Neutrophil (primary cell): ENCODE measurements around the gene KCNT1.

Experiments used
- H3K27ac ChIP-seq: fragments of 200-600 bp; sonication (generic); 2 replicates; pipeline ENCODE4 v1.5.1; 2016; ENCODE audit warnings: mild to moderate bottlenecking, moderate library complexity
- H3K27me3 ChIP-seq: fragments of 200-600 bp; sonication (generic); 2 replicates; pipeline ENCODE4 v1.6.0; 2016; ENCODE audit warnings: mild to moderate bottlenecking
- H3K36me3 ChIP-seq: fragments of 200-600 bp; sonication (generic); 2 replicates; pipeline ENCODE4 v1.5.1; 2017
- H3K4me1 ChIP-seq, 2 experiments: fragments of 200-600 bp in 1 of 2; sonication (generic) in 1 of 2; 1 replicate in 1 of 2; 2 replicates in 1 of 2; pipeline versions ENCODE4 v1.5.1 to v1.6.1; 2013 to 2016; ENCODE audit warnings: low read depth in 1 of 2, low read length in 1 of 2, mild to moderate bottlenecking in 1 of 2, moderate library complexity in 1 of 2; ENCODE audit not compliant: control insufficient read depth in 1 of 2, insufficient read depth in 1 of 2
- H3K4me3 ChIP-seq, 2 experiments: fragments of 200-600 bp in 1 of 2; sonication (generic) in 1 of 2; 1 replicate in 1 of 2; 2 replicates in 1 of 2; pipeline ENCODE4 v1.5.1; 2013 to 2016; ENCODE audit warnings: low read depth in 1 of 2, low read length in 1 of 2, mild to moderate bottlenecking in 1 of 2, moderate library complexity in 1 of 2
- H3K9me3 ChIP-seq: fragments of 200-600 bp; sonication (generic); 2 replicates; pipeline ENCODE4 v1.5.1; 2016
- CTCF ChIP-seq: fragments of 200-600 bp; sonication (generic); IDR thresholded peaks from 2 replicates; pipeline ENCODE4 v1.5.1; 2016; ENCODE audit warnings: antibody characterized with exemption

Gene KCNT1

GRCh38 chr9:135759676-135760300, 57.8 kb downstream of the KCNT1 start:
- TF ChIP-seq CTCF: no peak
- no peak overlapping the region for H3K27ac ChIP-seq
- H3K4me1 ChIP-seq: no peaks in the 10 kb centered on the region
- H3K27me3 ChIP-seq: no peaks in the 10 kb centered on the region
- H3K9me3 ChIP-seq: no peaks in the 10 kb centered on the region
- H3K36me3 ChIP-seq: no peaks in the 10 kb centered on the region
- H3K4me3 ChIP-seq: no peak overlapping the region

DNA sequence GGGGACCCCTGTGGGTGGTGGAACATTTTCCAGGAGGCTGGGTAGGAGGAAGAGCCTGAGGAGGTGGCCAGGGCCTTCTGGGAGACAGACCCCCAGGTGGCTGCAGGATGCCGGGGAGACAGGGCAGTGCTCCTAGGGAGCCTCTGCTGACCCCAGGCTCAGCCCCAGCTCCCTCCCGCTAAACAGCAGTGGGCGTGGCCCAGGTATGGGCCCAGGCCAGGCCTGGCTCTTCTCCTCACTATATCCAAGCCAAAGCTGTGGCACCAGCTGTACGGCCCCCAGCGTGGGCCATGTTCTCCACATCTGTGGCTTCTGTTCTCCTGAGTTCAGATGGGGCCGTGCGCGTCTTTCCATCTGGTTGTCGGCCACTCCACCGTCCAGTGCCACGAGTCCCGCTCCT, 58.5 kb downstream of the KCNT1 start:
- Histone ChIP-seq H3K9me3 (peaks cover 3% of the 10 kb centered on the region), H3K36me3 (no peaks in the 10 kb centered on the region), H3K27me3 (no peaks in the 10 kb centered on the region), H3K4me1 (no peaks in the 10 kb centered on the region), H3K27ac (no peak overlapping the region), H3K4me3 (no peak overlapping the region)
- TF ChIP-seq CTCF: no peak

DNA sequence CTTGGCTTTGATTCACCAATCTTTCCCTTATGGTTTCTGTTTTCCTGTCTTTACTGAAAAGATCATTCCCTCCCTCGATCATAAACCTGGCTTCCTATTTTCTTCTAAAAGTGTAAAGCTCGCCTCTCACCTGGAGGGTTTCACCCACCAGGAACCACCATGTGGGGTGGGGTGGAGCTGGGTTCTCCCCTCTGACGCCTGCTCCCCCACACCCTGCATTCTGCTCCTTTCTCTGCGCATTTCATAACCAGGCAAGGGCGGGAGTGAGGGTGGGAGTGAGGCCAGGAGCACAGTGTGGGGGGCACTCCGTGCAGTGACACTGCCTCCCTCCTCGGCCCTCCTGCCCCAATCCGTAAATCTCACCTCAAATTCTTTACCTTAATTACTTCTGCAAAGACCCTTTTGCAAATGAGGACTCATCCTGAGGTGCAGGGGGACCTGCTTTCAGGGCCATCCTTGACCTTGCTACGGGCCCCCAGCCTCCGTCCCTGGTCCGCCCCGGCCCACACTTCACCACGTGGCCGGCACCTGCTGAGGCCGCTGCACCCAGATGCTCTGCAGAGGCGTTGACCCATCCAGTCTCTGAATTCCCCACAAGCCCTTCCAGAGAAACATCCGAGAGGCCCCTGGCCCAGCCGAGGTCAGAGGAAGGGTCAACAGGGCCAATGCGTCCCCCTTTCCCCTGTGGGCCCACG, 59.3 kb downstream of the KCNT1 start:
- Histone ChIP-seq H3K9me3 (peaks cover 9% of the 10 kb centered on the region), H3K4me3 (no peak overlapping the region), H3K36me3 (no peaks in the 10 kb centered on the region), H3K27me3 (no peaks in the 10 kb centered on the region), H3K4me1 (no peaks in the 10 kb centered on the region), H3K27ac (no peak overlapping the region)
- TF ChIP-seq CTCF: no peak

- no peak overlapping the region for H3K27ac ChIP-seq
- H3K4me3 ChIP-seq: no peak overlapping the region
- H3K9me3 ChIP-seq: peaks cover 9% of the 10 kb centered on the region
- no peaks in the 10 kb centered on the region for H3K36me3 ChIP-seq
- H3K27me3 ChIP-seq: no peaks in the 10 kb centered on the region
- no peaks in the 10 kb centered on the region for H3K4me1 ChIP-seq
- TF ChIP-seq CTCF: no peak
These were observed 59.8 kb downstream of the KCNT1 start for GRCh38 chr9:135761845-135762168.

DNA sequence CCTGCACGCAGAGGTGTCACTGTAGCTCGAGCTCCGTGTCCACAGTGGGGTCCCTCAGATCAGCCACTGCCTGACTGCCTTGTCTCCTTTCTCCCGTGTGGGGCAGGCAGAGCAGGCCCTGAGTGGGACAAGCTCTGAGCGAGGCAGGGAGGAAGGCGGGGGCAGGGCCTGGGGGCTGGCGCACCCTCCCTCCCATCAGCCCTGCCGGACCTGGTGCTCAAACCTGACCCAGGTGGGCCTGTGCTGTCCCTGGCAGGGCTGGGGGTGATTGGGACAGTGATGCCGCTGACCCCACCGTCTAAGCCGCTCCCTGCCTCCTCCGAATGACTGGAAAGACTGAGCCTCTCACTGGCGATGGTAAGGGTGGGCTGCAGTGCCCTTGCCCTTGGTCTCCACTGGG, 60.9 kb downstream of the KCNT1 start:
- H3K27me3 ChIP-seq: no peaks in the 10 kb centered on the region
- H3K9me3 ChIP-seq: peaks cover 9% of the 10 kb centered on the region
- H3K27ac ChIP-seq: no peak overlapping the region
- no peak for TF ChIP-seq CTCF
- no peaks in the 10 kb centered on the region for H3K4me1 ChIP-seq
- no peaks in the 10 kb centered on the region for H3K36me3 ChIP-seq
- H3K4me3 ChIP-seq: no peak overlapping the region
